Keratinocyte (primary cell): ENCODE results near the gene PHOSPHO1. TPM values are rescaled to one million over a fixed set of nuclear protein-coding genes. Genes with fewer than 3 reads are reported as not detected.

Experiments used
- DNase-seq: peaks from one replicate; pipeline ENCODE4 v3.0.0-alpha.2; 2011; ENCODE audit warnings: low read depth, missing footprints, low spot score
- FAIRE-seq: peaks from 2 replicates; lab custom pipeline; 2011; peaks lifted over from hg19 to GRCh38; lab: Jason Lieb, UNC
- H2AFZ ChIP-seq: 2 replicates; pipeline ENCODE4 v1.6.0; 2012; ENCODE audit warnings: low read length, control low read depth, inconsistent platforms; ENCODE audit not compliant: control insufficient read depth
- H3K27ac ChIP-seq: 2 replicates; pipeline ENCODE4 v1.5.1; 2011; ENCODE audit warnings: low read length; ENCODE audit not compliant: control insufficient read depth, insufficient read depth
- H3K27me3 ChIP-seq: 3 replicates; pipeline ENCODE4 v1.6.0; 2011; ENCODE audit warnings: low read length; ENCODE audit not compliant: control insufficient read depth, insufficient read depth; ENCODE audit errors: extremely low read depth
- H3K36me3 ChIP-seq, 2 experiments: 2 replicates in 1 of 2; 3 replicates in 1 of 2; pipeline ENCODE4 v1.5.1; 2011; ENCODE audit warnings: low read length in 2 of 2, mild to moderate bottlenecking in 1 of 2; ENCODE audit not compliant: control insufficient read depth in 2 of 2, insufficient read depth in 2 of 2; ENCODE audit errors: extremely low read depth in 1 of 2
- H3K4me1 ChIP-seq: 3 replicates; pipeline ENCODE4 v1.5.1; 2011; ENCODE audit warnings: low read length; ENCODE audit not compliant: control insufficient read depth, insufficient read depth; ENCODE audit errors: extremely low read depth
- H3K4me2 ChIP-seq: 3 replicates; pipeline ENCODE4 v1.6.0; 2011; ENCODE audit warnings: low read depth, low read length; ENCODE audit not compliant: control insufficient read depth, insufficient read depth; ENCODE audit errors: extremely low read depth
- H3K4me3 ChIP-seq, 3 experiments: fragments of 200-600 bp in 1 of 3; sonication (generic) in 1 of 3; 2 replicates in 2 of 3; 3 replicates in 1 of 3; pipeline ENCODE4 v1.5.1; 2011 to 2016; ENCODE audit warnings: low read length in 3 of 3, mild to moderate bottlenecking in 3 of 3, control low read depth in 2 of 3, inconsistent platforms in 1 of 3, low read depth in 1 of 3, mixed read lengths in 1 of 3, mixed run types in 1 of 3, moderate library complexity in 1 of 3; ENCODE audit not compliant: control insufficient read depth in 2 of 3, insufficient read depth in 2 of 3; ENCODE audit errors: extremely low read depth in 1 of 3
- H3K79me2 ChIP-seq: 2 replicates; pipeline ENCODE4 v1.6.0; 2012; ENCODE audit warnings: low read length; ENCODE audit not compliant: control insufficient read depth, insufficient read depth
- H3K9ac ChIP-seq: 3 replicates; pipeline ENCODE4 v1.6.0; 2011; ENCODE audit warnings: low read length; ENCODE audit not compliant: control insufficient read depth, insufficient read depth; ENCODE audit errors: extremely low read depth
- H3K9me1 ChIP-seq: 3 replicates; pipeline ENCODE4 v1.6.0; 2011; ENCODE audit warnings: low read length; ENCODE audit not compliant: control insufficient read depth, insufficient read depth; ENCODE audit errors: extremely low read depth
- H3K9me3 ChIP-seq: 2 replicates; pipeline ENCODE4 v1.5.1; 2012; ENCODE audit warnings: low read depth, low read length; ENCODE audit not compliant: control insufficient read depth
- H4K20me1 ChIP-seq: 3 replicates; pipeline ENCODE4 v1.6.0; 2011; ENCODE audit warnings: low read length; ENCODE audit not compliant: control insufficient read depth, insufficient read depth; ENCODE audit errors: extremely low read depth
- CTCF ChIP-seq, 3 experiments: IDR thresholded peaks in 1 of 3; conservative IDR thresholded peaks in 1 of 3; optimal IDR thresholded peaks in 1 of 3; 2 replicates in 2 of 3; 3 replicates in 1 of 3; pipeline versions ENCODE3 to v1.5.1; 2011; ENCODE audit warnings: low read length in 3 of 3, mild to moderate bottlenecking in 3 of 3, moderate library complexity in 2 of 3, control low read depth in 1 of 3, inconsistent platforms in 1 of 3; ENCODE audit not compliant: insufficient read depth in 2 of 3; ENCODE audit errors: extremely low read depth in 1 of 3
- EZH2 ChIP-seq: IDR thresholded peaks from one replicate; pipeline ENCODE4 v1.6.1; 2012; ENCODE audit warnings: inconsistent platforms, mild to moderate bottlenecking, low read length, moderate library complexity
- dilution Hi-C: fragments of 300-500 bp; cut with MboI; formaldehyde crosslinking; loops from one replicate; pipeline ENCODE4 v1.7.0; 2020; ENCODE audit warnings: low sequenced_read_pairs; ENCODE audit not compliant: extremely low pct_ligation_motif_present
- polyA plus RNA-seq, 5 experiments: library from polyadenylated mRNA; depleted of rRNA in 3 of 5; stranded (reverse) in 3 of 5; stranded (forward) in 1 of 5; unstranded in 1 of 5; fragments of >200 nt; gene quantifications; 1 replicate in 1 of 5; 2 replicates in 3 of 5; 3 replicates in 1 of 5; pipeline versions ENCODE4 v1.2.1 to v1.2.3, GENCODE V29; 2011 to 2012; ENCODE audit warnings: missing spikeins in 2 of 5, low read depth in 1 of 5, low replicate concordance in 1 of 5

PHOSPHO1 gene
- polyA plus RNA-seq, 1 donor (not counting 4 experiments of a cell fraction or from before 2014, with no cell fraction given) = 0.04 TPM

- H3K4me3 ChIP-seq = no peak overlapping the region
- no peak overlapping the region for H2AFZ ChIP-seq
- no peaks in the 10 kb centered on the region for H3K9me1 ChIP-seq
- no peaks in the 10 kb centered on the region for H3K9me3 ChIP-seq
- no peak overlapping the region for H3K27ac ChIP-seq
- TF ChIP-seq EZH2 (no peak), CTCF (optimal IDR thresholded peaks at IDR 0.05 in 1 of 3, IDR thresholded peaks at IDR 0.05 in 1 of 3, conservative IDR thresholded peaks at IDR 0.05 in 1 of 3; ENCODE audit: extremely low read depth in 1 of 3, insufficient read depth in 2 of 3, low read length in 3 of 3) (no peak)
- no peaks in the 10 kb centered on the region for H3K79me2 ChIP-seq
- no peaks in the 10 kb centered on the region for H3K4me1 ChIP-seq
- H3K36me3 ChIP-seq = no peaks in the 10 kb centered on the region
- no peak for FAIRE-seq
- DNase-seq = no peak
- no peaks in the 10 kb centered on the region for H4K20me1 ChIP-seq
- H3K27me3 ChIP-seq = peaks cover 11% of the 10 kb centered on the region
- H3K9ac ChIP-seq = no peak overlapping the region
- dilution Hi-C loops = no loop called here
- no peak overlapping the region for H3K4me2 ChIP-seq
These were observed 14.1 kb downstream of the PHOSPHO1 start for GRCh38 chr17:49216482-49216881.

DNA sequence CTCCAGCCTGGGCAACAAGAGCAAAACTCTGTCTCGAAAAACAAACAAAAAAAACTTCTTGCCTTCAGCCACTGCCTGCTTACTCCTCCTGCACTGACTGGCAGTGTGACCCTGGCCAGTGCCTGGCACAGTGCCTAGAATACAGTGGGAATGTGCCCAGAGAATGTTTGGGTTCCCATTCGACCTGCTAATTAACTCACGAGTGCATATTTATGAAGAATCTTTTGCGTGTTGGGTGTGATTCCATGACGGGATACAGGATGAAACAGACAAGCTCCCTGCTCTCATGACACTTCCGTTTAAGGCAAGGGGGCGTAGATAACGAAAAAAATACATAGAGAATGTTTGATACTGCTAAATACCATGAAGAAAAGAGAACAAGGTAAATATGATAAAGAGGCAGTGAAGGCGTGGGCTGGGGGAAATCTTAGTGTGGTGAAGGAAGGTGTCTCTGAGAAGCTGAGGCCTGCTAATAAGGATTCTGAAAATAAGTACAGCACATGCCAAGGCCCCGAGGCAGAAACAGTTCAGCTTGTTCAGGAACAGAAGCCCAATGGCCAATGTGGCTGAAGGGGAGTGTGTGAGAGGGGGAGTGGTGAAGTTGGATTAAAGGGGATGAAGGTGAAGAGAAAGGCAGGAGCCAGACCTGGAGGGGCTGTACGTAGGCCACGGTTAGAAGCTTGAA, 15.8 kb downstream of the PHOSPHO1 start:
- no peak for TF ChIP-seq EZH2
- TF ChIP-seq CTCF (optimal IDR thresholded peaks at IDR 0.05 in 1 of 3, IDR thresholded peaks at IDR 0.05 in 1 of 3, conservative IDR thresholded peaks at IDR 0.05 in 1 of 3; ENCODE audit: extremely low read depth in 1 of 3, insufficient read depth in 2 of 3, low read length in 3 of 3) = no peak
- no peak for FAIRE-seq
- dilution Hi-C loops = no loop called here
- Histone ChIP-seq H3K27me3 (peaks cover 14% of the 10 kb centered on the region), H2AFZ (no peak overlapping the region), H3K9me3 (no peaks in the 10 kb centered on the region), H3K4me2 (no peak overlapping the region), H3K9me1 (no peaks in the 10 kb centered on the region), H3K9ac (no peak overlapping the region), H3K36me3 (no peaks in the 10 kb centered on the region), H3K4me1 (no peaks in the 10 kb centered on the region), H3K27ac (no peak overlapping the region), H3K79me2 (no peaks in the 10 kb centered on the region), H4K20me1 (no peaks in the 10 kb centered on the region), H3K4me3 (no peak overlapping the region)
- no peak for DNase-seq
